Mesothelial cell of epicardium (in vitro differentiated cells): ENCODE measurements around the gene FAF1. TPM values are rescaled to one million over a fixed set of nuclear protein-coding genes. Genes with fewer than 3 reads are reported as not detected.

ENCODE experiments used
- DNase-seq, 2 experiments: peaks; one replicate each; pipeline ENCODE4 v3.0.0; 2021; ENCODE audit warnings: low spot score in 2 of 2; ENCODE audit not compliant: unreplicated experiment in 2 of 2
- H3K27ac Mint-ChIP-seq: 2 replicates; pipeline ENCODE4 v1.8.0; 2021; ENCODE audit warnings: mixed read lengths
- H3K27me3 Mint-ChIP-seq: 2 replicates; pipeline ENCODE4 v1.8.0; 2021; ENCODE audit warnings: low read depth, mixed read lengths
- H3K36me3 Mint-ChIP-seq: 2 replicates; pipeline ENCODE4 v1.8.0; 2021; ENCODE audit warnings: mixed read lengths
- H3K4me1 Mint-ChIP-seq: 2 replicates; pipeline ENCODE4 v1.8.0; 2021; ENCODE audit warnings: mixed read lengths
- H3K4me3 Mint-ChIP-seq: 2 replicates; pipeline ENCODE4 v1.8.0; 2021; ENCODE audit warnings: mild to moderate bottlenecking, moderate library complexity, mixed read lengths
- H3K9me3 Mint-ChIP-seq: 2 replicates; pipeline ENCODE4 v1.8.0; 2021; ENCODE audit warnings: mixed read lengths
- total RNA-seq: library from RNA; stranded (reverse); gene quantifications from 3 replicates; pipeline ENCODE4 v1.2.1, GENCODE V29; 2021
- TF ChIP-seq, protein P1 (sequence below): fragments of 200-600 bp; sonication (generic); IDR thresholded peaks from one replicate; pipeline ENCODE4 v1.5.0; 2021; ENCODE audit warnings: antibody characterized with exemption; ENCODE audit not compliant: unreplicated experiment

FAF1 gene
- total RNA-seq, 1 donor from 2014 or later = 44.4 TPM

GRCh38 chr1:50645139-50645538 lies 314.9 kb downstream of the FAF1 start:
- Mint-ChIP-seq H3K27me3 (no peaks in the 10 kb centered on the region), H3K36me3 (no peaks in the 10 kb centered on the region), H3K9me3 (no peaks in the 10 kb centered on the region), H3K4me1 (no peaks in the 10 kb centered on the region), H3K27ac (no peak overlapping the region), H3K4me3 (no peak overlapping the region)
- TF ChIP-seq, protein P1, sequence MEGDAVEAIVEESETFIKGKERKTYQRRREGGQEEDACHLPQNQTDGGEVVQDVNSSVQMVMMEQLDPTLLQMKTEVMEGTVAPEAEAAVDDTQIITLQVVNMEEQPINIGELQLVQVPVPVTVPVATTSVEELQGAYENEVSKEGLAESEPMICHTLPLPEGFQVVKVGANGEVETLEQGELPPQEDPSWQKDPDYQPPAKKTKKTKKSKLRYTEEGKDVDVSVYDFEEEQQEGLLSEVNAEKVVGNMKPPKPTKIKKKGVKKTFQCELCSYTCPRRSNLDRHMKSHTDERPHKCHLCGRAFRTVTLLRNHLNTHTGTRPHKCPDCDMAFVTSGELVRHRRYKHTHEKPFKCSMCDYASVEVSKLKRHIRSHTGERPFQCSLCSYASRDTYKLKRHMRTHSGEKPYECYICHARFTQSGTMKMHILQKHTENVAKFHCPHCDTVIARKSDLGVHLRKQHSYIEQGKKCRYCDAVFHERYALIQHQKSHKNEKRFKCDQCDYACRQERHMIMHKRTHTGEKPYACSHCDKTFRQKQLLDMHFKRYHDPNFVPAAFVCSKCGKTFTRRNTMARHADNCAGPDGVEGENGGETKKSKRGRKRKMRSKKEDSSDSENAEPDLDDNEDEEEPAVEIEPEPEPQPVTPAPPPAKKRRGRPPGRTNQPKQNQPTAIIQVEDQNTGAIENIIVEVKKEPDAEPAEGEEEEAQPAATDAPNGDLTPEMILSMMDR = no peak
- no peak for DNase-seq

- Mint-ChIP-seq H3K4me1 (no peaks in the 10 kb centered on the region), H3K27me3 (no peaks in the 10 kb centered on the region), H3K27ac (no peak overlapping the region), H3K9me3 (no peaks in the 10 kb centered on the region), H3K36me3 (no peaks in the 10 kb centered on the region), H3K4me3 (no peak overlapping the region)
- TF ChIP-seq, protein P1 = no peak
- DNase-seq = no peak
These were observed 315.5 kb downstream of the FAF1 start for GRCh38 chr1:50644447-50645105.

- no peak overlapping the region for H3K27ac Mint-ChIP-seq
- DNase-seq = no peak
- no peaks in the 10 kb centered on the region for H3K36me3 Mint-ChIP-seq
- TF ChIP-seq, protein P1 = no peak
- H3K4me3 Mint-ChIP-seq = no peak overlapping the region
- H3K9me3 Mint-ChIP-seq = no peaks in the 10 kb centered on the region
- H3K27me3 Mint-ChIP-seq = no peaks in the 10 kb centered on the region
- peaks cover 4% of the 10 kb centered on the region for H3K4me1 Mint-ChIP-seq
These were observed 322.6 kb downstream of the FAF1 start for GRCh38 chr1:50637460-50637859.

- H3K9me3 Mint-ChIP-seq = no peaks in the 10 kb centered on the region
- H3K27ac Mint-ChIP-seq = no peak overlapping the region
These were observed 325.8 kb downstream of the FAF1 start for GRCh38 chr1:50634251-50634650.

GRCh38 chr1:50633465-50633864 lies 326.6 kb downstream of the FAF1 start:
- TF ChIP-seq, protein P1 = no peak
- peaks cover 4% of the 10 kb centered on the region for H3K4me1 Mint-ChIP-seq
- no peaks in the 10 kb centered on the region for H3K9me3 Mint-ChIP-seq
- H3K27ac Mint-ChIP-seq = no peak overlapping the region
- H3K36me3 Mint-ChIP-seq = no peaks in the 10 kb centered on the region
- no peaks in the 10 kb centered on the region for H3K27me3 Mint-ChIP-seq
- H3K4me3 Mint-ChIP-seq = no peak overlapping the region
- no peak for DNase-seq

More at GRCh38 chr1:50634251-50634650, 325.8 kb downstream of the FAF1 start:
- DNase-seq = no peak
- Mint-ChIP-seq H3K27me3 (no peaks in the 10 kb centered on the region), H3K36me3 (no peaks in the 10 kb centered on the region), H3K4me1 (peaks cover 4% of the 10 kb centered on the region), H3K4me3 (no peak overlapping the region)
- TF ChIP-seq, protein P1 = no peak

GRCh38 chr1:50631161-50631560 lies 328.9 kb downstream of the FAF1 start:
- Mint-ChIP-seq H3K27ac (no peak overlapping the region), H3K27me3 (no peaks in the 10 kb centered on the region), H3K9me3 (no peaks in the 10 kb centered on the region), H3K4me1 (peaks cover 4% of the 10 kb centered on the region), H3K36me3 (no peaks in the 10 kb centered on the region), H3K4me3 (no peak overlapping the region)
- TF ChIP-seq, protein P1 = no peak
- no peak for DNase-seq
